Mesendoderm (in vitro differentiated cells): Measurements from ENCODE around the gene CYP46A1.

Experiments used
- DNase-seq: peaks from one replicate; pipeline ENCODE4 v3.0.0; 2013
- H2AK5ac ChIP-seq: 2 replicates; pipeline ENCODE4 v1.6.1; 2013; ENCODE audit warnings: low read length, inconsistent platforms
- H2BK120ac ChIP-seq: 2 replicates; pipeline ENCODE4 v1.6.1; 2013; ENCODE audit warnings: low read depth, mild to moderate bottlenecking, low read length, moderate library complexity, mixed read lengths
- H2BK15ac ChIP-seq: replicated peaks from 2 replicates; pipeline ENCODE4 v1.6.1; 2013; ENCODE audit warnings: low read depth, mild to moderate bottlenecking, moderate library complexity
- H2BK5ac ChIP-seq: 2 replicates; pipeline ENCODE4 v1.6.1; 2013; ENCODE audit warnings: low read length, inconsistent platforms
- H3K18ac ChIP-seq: 2 replicates; pipeline ENCODE4 v1.6.1; 2013; ENCODE audit warnings: mild to moderate bottlenecking, low read length, mixed read lengths
- H3K23ac ChIP-seq: one replicate; pipeline ENCODE4 v1.6.1; 2013; ENCODE audit warnings: low read length
- H3K27ac ChIP-seq: 2 replicates; pipeline ENCODE4 v1.5.1; 2013; ENCODE audit warnings: low read depth, mild to moderate bottlenecking, inconsistent platforms, low read length, moderate library complexity
- H3K27me3 ChIP-seq: 2 replicates; pipeline ENCODE4 v1.6.1; 2013; ENCODE audit warnings: low read length, control low read depth, mild to moderate bottlenecking, inconsistent platforms; ENCODE audit not compliant: insufficient read depth, poor library complexity
- H3K36me3 ChIP-seq: 2 replicates; pipeline ENCODE4 v1.6.1; 2013; ENCODE audit warnings: low read length, inconsistent platforms; ENCODE audit not compliant: control insufficient read depth, insufficient read depth
- H3K4ac ChIP-seq: one replicate; pipeline ENCODE4 v1.6.1; 2013; ENCODE audit warnings: low read depth, mild to moderate bottlenecking, low read length, moderate library complexity
- H3K4me1 ChIP-seq: 2 replicates; pipeline ENCODE4 v1.6.1; 2013; ENCODE audit warnings: low read depth, low read length, inconsistent platforms; ENCODE audit not compliant: control insufficient read depth
- H3K4me2 ChIP-seq: 2 replicates; pipeline ENCODE4 v1.6.1; 2013; ENCODE audit warnings: low read length
- H3K4me3 ChIP-seq: 2 replicates; pipeline ENCODE4 v1.5.1; 2013; ENCODE audit warnings: mild to moderate bottlenecking, low read length
- H3K56ac ChIP-seq: one replicate; pipeline ENCODE4 v1.6.1; 2013; ENCODE audit warnings: low read length
- H3K79me1 ChIP-seq: 2 replicates; pipeline ENCODE4 v1.6.1; 2013; ENCODE audit warnings: low read length, inconsistent platforms
- H3K79me2 ChIP-seq: 2 replicates; pipeline ENCODE4 v1.6.1; 2013; ENCODE audit warnings: mild to moderate bottlenecking, low read length; ENCODE audit not compliant: control insufficient read depth, insufficient read depth
- H3K9ac ChIP-seq: 2 replicates; pipeline ENCODE4 v1.6.1; 2013; ENCODE audit warnings: low read length, inconsistent platforms
- H4K5ac ChIP-seq: one replicate; pipeline ENCODE4 v1.6.1; 2013; ENCODE audit warnings: low read length
- H4K8ac ChIP-seq: one replicate; pipeline ENCODE4 v1.6.1; 2013; ENCODE audit warnings: low read depth, mild to moderate bottlenecking, control low read depth, low read length, moderate library complexity
- WGBS: extraction: QIAGEN DNeasy Blood & Tissue Kit; methylation state at CpG from one replicate; pipeline ENCODE4 v1.1.7; 2013; ENCODE audit warnings: low lambda C conversion rate, missing lambda C conversion rate; ENCODE audit not compliant: insufficient coverage; ENCODE audit errors: extremely low coverage; 5-methylcytosine and 5-hydroxymethylcytosine counted together

The CYP46A1 gene

GRCh38 chr14:99749763-99750715 lies 65.9 kb downstream of the CYP46A1 start:
- no peaks in the 10 kb centered on the region for H3K4me1 ChIP-seq
- no peak overlapping the region for H2BK15ac ChIP-seq
- no peak overlapping the region for H3K9ac ChIP-seq
- H3K4me3 ChIP-seq: no peak overlapping the region
- H3K79me1 ChIP-seq: no peaks in the 10 kb centered on the region
- no peak overlapping the region for H4K8ac ChIP-seq
- no peak overlapping the region for H2BK5ac ChIP-seq
- H3K23ac ChIP-seq: no peak overlapping the region
- H3K27me3 ChIP-seq: no peaks in the 10 kb centered on the region
- no peak overlapping the region for H2BK120ac ChIP-seq
- H3K27ac ChIP-seq: no peak overlapping the region
- no peak overlapping the region for H3K4ac ChIP-seq
- no peak overlapping the region for H4K5ac ChIP-seq
- H2AK5ac ChIP-seq: no peak overlapping the region
- DNase-seq: no peak
- no CpG with 5 or more reads among the region's 23 CpGs for WGBS
- no peak overlapping the region for H3K18ac ChIP-seq
- no peaks in the 10 kb centered on the region for H3K36me3 ChIP-seq
- H3K4me2 ChIP-seq: no peak overlapping the region
- H3K56ac ChIP-seq: no peak overlapping the region
- H3K79me2 ChIP-seq: no peaks in the 10 kb centered on the region

DNA sequence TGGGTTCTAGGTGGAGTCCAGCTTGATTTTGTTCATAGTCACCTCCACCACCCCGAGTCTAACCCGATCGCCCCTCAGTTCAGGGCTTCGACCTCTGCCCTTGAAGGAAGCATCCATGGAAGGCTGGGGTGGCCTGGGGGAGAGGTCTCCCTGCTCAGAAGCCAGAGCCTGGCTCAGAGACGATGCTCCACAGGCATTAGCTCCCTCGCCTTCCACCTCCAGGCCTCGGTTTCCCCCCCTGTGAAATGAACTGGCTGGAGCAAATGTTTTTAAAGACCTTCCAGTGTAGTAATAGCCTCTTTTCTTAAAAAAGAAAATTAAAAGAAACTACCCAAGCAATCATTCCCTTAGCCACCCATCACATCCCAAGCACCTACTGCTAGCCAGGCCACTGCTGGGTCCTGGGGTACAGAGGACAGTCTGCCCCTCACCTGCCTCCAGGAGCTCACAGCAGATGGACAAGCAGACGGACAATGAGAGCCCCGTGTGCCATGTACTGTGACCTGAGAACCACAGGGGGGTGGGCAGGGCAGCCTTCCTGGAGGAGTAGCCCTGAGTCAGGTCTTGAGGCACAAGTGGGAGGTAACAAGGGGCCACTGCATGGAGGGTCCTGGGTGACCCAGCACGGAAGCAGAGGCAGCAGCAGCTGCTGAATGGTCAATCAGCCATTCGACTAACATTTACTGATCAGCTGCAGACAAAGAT lies 66.8 kb downstream of the CYP46A1 start:
- H3K18ac ChIP-seq: no peak overlapping the region
- H2AK5ac ChIP-seq: no peak overlapping the region
- H2BK15ac ChIP-seq: no peak overlapping the region
- no peak overlapping the region for H2BK120ac ChIP-seq
- no peaks in the 10 kb centered on the region for H3K79me1 ChIP-seq
- H3K23ac ChIP-seq: no peak overlapping the region
- H3K4me2 ChIP-seq: no peak overlapping the region
- WGBS: no CpG with 5 or more reads among the region's 11 CpGs
- no peak overlapping the region for H3K4ac ChIP-seq
- H3K36me3 ChIP-seq: no peaks in the 10 kb centered on the region
- H3K4me3 ChIP-seq: no peak overlapping the region
- no peak overlapping the region for H4K8ac ChIP-seq
- H3K4me1 ChIP-seq: no peaks in the 10 kb centered on the region
- H3K27me3 ChIP-seq: no peaks in the 10 kb centered on the region
- no peak overlapping the region for H4K5ac ChIP-seq
- no peak for DNase-seq
- H3K27ac ChIP-seq: no peak overlapping the region
- no peak overlapping the region for H2BK5ac ChIP-seq
- H3K56ac ChIP-seq: no peak overlapping the region
- no peak overlapping the region for H3K9ac ChIP-seq
- H3K79me2 ChIP-seq: no peaks in the 10 kb centered on the region

GRCh38 chr14:99751539-99752485 lies 67.7 kb downstream of the CYP46A1 start:
- no peak for DNase-seq

DNA sequence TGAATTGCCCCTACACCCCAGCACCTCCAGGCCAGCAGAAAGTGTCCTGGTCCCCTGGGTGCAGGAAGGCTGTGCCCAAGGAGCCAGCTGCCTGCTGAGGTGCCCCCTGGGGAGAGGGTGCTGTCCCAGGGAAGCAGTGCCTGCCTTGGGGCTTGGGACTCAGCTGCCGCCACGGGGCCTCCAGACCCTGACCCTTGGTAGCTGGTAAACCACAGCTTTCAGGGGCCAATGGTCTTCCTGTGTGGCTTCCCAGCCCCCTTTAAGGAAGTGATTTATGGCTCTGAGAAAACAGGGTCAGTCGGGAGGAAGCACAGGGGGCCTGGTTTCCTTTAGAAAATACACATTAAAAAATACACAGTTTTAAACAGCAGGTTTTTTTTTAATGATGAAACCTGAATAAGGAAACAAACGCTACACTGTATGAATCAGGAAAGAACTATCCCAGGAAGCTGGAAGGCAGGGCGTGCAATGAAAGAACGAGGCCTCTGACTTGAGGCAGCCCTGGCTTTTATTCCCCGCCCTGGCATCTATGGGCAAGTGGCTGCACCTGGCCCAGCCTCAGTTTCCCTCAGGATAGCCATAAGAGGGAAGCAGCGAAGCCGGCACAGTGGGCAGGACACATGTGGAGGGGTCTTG lies 68.5 kb downstream of the CYP46A1 start:
- no peak overlapping the region for H3K4me3 ChIP-seq
- no peak overlapping the region for H3K4me2 ChIP-seq
- no peaks in the 10 kb centered on the region for H3K27me3 ChIP-seq
- no peak overlapping the region for H3K18ac ChIP-seq
- H2BK120ac ChIP-seq: no peak overlapping the region
- no CpG with 5 or more reads among the region's 9 CpGs for WGBS
- no peaks in the 10 kb centered on the region for H3K4me1 ChIP-seq
- H3K9ac ChIP-seq: no peak overlapping the region
- H4K8ac ChIP-seq: no peak overlapping the region
- no peak overlapping the region for H2BK15ac ChIP-seq
- no peaks in the 10 kb centered on the region for H3K36me3 ChIP-seq
- H4K5ac ChIP-seq: no peak overlapping the region
- no peak overlapping the region for H2AK5ac ChIP-seq
- H3K79me2 ChIP-seq: no peaks in the 10 kb centered on the region
- no peak overlapping the region for H3K27ac ChIP-seq
- DNase-seq: no peak
- H3K4ac ChIP-seq: no peak overlapping the region
- H3K56ac ChIP-seq: no peak overlapping the region
- no peak overlapping the region for H3K23ac ChIP-seq
- H3K79me1 ChIP-seq: no peaks in the 10 kb centered on the region
- H2BK5ac ChIP-seq: no peak overlapping the region

More at GRCh38 chr14:99751539-99752485, 67.7 kb downstream of the CYP46A1 start:
- Histone ChIP-seq H4K8ac (no peak overlapping the region), H3K27me3 (no peaks in the 10 kb centered on the region), H3K4me2 (no peak overlapping the region), H2BK15ac (no peak overlapping the region), H3K4me3 (no peak overlapping the region), H3K4me1 (no peaks in the 10 kb centered on the region), H3K23ac (no peak overlapping the region), H3K36me3 (no peaks in the 10 kb centered on the region), H3K9ac (no peak overlapping the region), H2AK5ac (no peak overlapping the region), H2BK120ac (no peak overlapping the region), H4K5ac (no peak overlapping the region), H3K56ac (no peak overlapping the region), H2BK5ac (no peak overlapping the region), H3K79me2 (no peaks in the 10 kb centered on the region), H3K18ac (no peak overlapping the region), H3K27ac (no peak overlapping the region), H3K79me1 (no peaks in the 10 kb centered on the region), H3K4ac (no peak overlapping the region)
- no CpG with 5 or more reads among the region's 25 CpGs for WGBS
